K562 treated with DMSO at 1 percent for 48 hours (cell line): Measurements from ENCODE around the gene SMR3B. TPM values are rescaled to one million over a fixed set of nuclear protein-coding genes. Genes with fewer than 3 reads are reported as not detected.

Source experiments
- total RNA-seq: library from RNA; unstranded; fragments of 300-600 nt; gene quantifications from 2 replicates; pipeline ENCODE4 v1.2.3, GENCODE V29; 2022; ENCODE audit warnings: low replicate concordance; ENCODE audit errors: extremely low read depth

SMR3B gene
- total RNA-seq = not detected in 2 replicates

DNA sequence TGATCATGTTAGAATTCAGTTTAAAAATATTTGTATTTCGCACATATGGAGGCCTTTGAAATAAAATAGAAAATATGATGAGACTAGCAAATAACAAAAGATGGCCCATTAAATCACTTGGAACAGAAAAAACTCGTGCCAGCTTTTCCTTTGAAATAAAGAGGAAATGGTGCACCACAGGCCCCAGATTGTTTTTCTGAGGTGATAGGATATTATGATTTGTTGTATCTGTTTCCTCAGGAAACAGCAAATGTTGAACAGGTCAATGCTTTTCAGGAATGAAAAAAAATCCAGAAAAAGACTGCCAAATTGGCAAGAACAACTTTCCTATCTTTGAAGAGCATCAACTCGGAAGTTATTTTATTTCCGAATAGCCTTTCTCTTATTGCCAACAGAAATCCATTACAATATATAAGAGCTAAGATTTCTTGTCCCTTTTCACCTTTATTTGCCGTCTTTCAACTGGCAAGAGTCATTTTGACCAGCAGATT is at the start of gene SMR3B:
SMR3B (plus strand) TSS at position 441 of the 491 bp plus-strand sequence. CDS start 1,380 bp downstream, outside the sequence.

GRCh38 chr4:70334681-70335080 is 48.2 kb upstream of the SMR3B start, which contains the start of gene CABS1:
Gene CABS1 (plus strand): TSS chr4:70334981. CDS start chr4:70335040, 59 bp downstream.

GRCh38 chr4:70360460-70360859 is 22.5 kb upstream of the SMR3B start, which contains the start of gene SMR3A:
Gene SMR3A (plus strand): TSS chr4:70360760. CDS start chr4:70362116, 1,356 bp downstream.

GRCh38 chr4:70397580-70397979 is 14.6 kb downstream of the SMR3B start, which contains the start of gene OPRPN:
Gene OPRPN (plus strand): TSS chr4:70397940. CDS start chr4:70399286, 1,346 bp downstream.

Other genes starting within 250 kb of the SMR3B start
- not detected in 2 replicates for gene PRR27, start 228.9 kb upstream of the SMR3B start, total RNA-seq
- gene ODAM, start 187.4 kb upstream of the SMR3B start, total RNA-seq = not detected in 2 replicates
- not detected in 2 replicates for gene FDCSP, start 157.0 kb upstream of the SMR3B start, total RNA-seq
- gene CSN3, start 140.5 kb upstream of the SMR3B start, total RNA-seq = not detected in 2 replicates
- gene CABS1, start 48.1 kb upstream of the SMR3B start, total RNA-seq = not detected in 2 replicates
- not detected in 2 replicates for gene SMR3A, start 22.4 kb upstream of the SMR3B start, total RNA-seq
- not detected in 2 replicates for gene OPRPN, start 14.8 kb downstream of the SMR3B start, total RNA-seq
- not detected in 2 replicates for gene MUC7, start 89.1 kb downstream of the SMR3B start, total RNA-seq
- not detected in 2 replicates for gene AMTN, start 135.4 kb downstream of the SMR3B start, total RNA-seq
- not detected in 2 replicates for gene AMBN, start 209.1 kb downstream of the SMR3B start, total RNA-seq
- not detected in 2 replicates for gene ENAM, start 245.6 kb downstream of the SMR3B start, total RNA-seq